Liver (tissue), 9 donors: ENCODE measurements around the gene CDC42. TPM values are rescaled to one million over a fixed set of nuclear protein-coding genes. Genes with fewer than 3 reads are reported as not detected.
"Not testable (repeated sequence)": the region's sequence is repeated elsewhere in the genome, so short reads cannot be mapped to it uniquely, and the experiment has no call there.

Experiments used
- DNase-seq: peaks from one replicate; pipeline ENCODE4 v3.0.0-alpha.2; 2017; ENCODE audit warnings: low spot score
- H3K27ac ChIP-seq, 2 donors: one replicate each; pipeline ENCODE4 v1.7.0; 2013; ENCODE audit warnings: inconsistent platforms in 2 of 2, low read length in 2 of 2, control low read depth in 1 of 2, low read depth in 1 of 2, mild to moderate bottlenecking in 1 of 2
- H3K27me3 ChIP-seq, 4 donors: one replicate each; pipeline versions ENCODE4 v1.6.1 to v1.7.0; 2013; ENCODE audit warnings: low read length in 3 of 4, inconsistent platforms in 1 of 4, mild to moderate bottlenecking in 1 of 4, moderate library complexity in 1 of 4; ENCODE audit not compliant: control insufficient read depth in 4 of 4, insufficient read depth in 4 of 4
- H3K36me3 ChIP-seq, 4 donors: one replicate each; pipeline versions ENCODE4 v1.6.1 to v1.7.0; 2013; ENCODE audit warnings: low read length in 3 of 4, mild to moderate bottlenecking in 3 of 4, low read depth in 1 of 4, moderate library complexity in 1 of 4; ENCODE audit not compliant: control insufficient read depth in 4 of 4, insufficient read depth in 3 of 4
- H3K4me1 ChIP-seq, 4 donors: one replicate each; pipeline versions ENCODE4 v1.6.1 to v1.7.0; 2013; ENCODE audit warnings: low read length in 3 of 4, mild to moderate bottlenecking in 3 of 4, moderate library complexity in 1 of 4; ENCODE audit not compliant: control insufficient read depth in 4 of 4, insufficient read depth in 4 of 4
- H3K4me3 ChIP-seq, 3 donors: one replicate each; pipeline versions ENCODE4 v1.6.1 to v1.7.0; 2013; ENCODE audit warnings: low read length in 3 of 3, control low read depth in 1 of 3, low read depth in 1 of 3, mild to moderate bottlenecking in 1 of 3
- H3K9ac ChIP-seq, 2 donors: one replicate each; pipeline ENCODE4 v1.7.0; 2013; ENCODE audit warnings: low read length in 2 of 2, mild to moderate bottlenecking in 2 of 2, moderate library complexity in 2 of 2, control low read depth in 1 of 2, low read depth in 1 of 2
- H3K9me3 ChIP-seq, 4 donors: one replicate each; pipeline versions ENCODE4 v1.6.1 to v1.7.0; 2013; ENCODE audit warnings: low read length in 3 of 4; ENCODE audit not compliant: control insufficient read depth in 4 of 4
- CTCF ChIP-seq: fragments of 150-350 bp; IDR thresholded peaks from 2 replicates; pipeline ENCODE4 v1.5.1; 2017; ENCODE audit warnings: improper control_type of control experiment, low read depth, low read length; ENCODE audit not compliant: missing input control
- EGR1 ChIP-seq, 2 donors: IDR thresholded peaks; 2 replicates each; pipeline ENCODE4 v1.6.1; 2016 to 2018; ENCODE audit warnings: antibody characterized with exemption in 2 of 2, low read depth in 2 of 2
- FOXA1 ChIP-seq: IDR thresholded peaks from 2 replicates; pipeline ENCODE4 v1.6.1; 2016; ENCODE audit warnings: antibody characterized with exemption
- FOXA2 ChIP-seq: IDR thresholded peaks from 2 replicates; pipeline ENCODE4 v1.6.1; 2016; ENCODE audit warnings: antibody characterized with exemption
- GABPA ChIP-seq, 2 donors: IDR thresholded peaks in 1 of 2; conservative IDR thresholded peaks in 1 of 2; 2 replicates each; pipeline ENCODE4 v1.6.1; 2016; ENCODE audit warnings: antibody characterized with exemption in 2 of 2, mild to moderate bottlenecking in 1 of 2, moderate library complexity in 1 of 2
- HNF4A ChIP-seq, 2 donors: conservative IDR thresholded peaks; 2 replicates each; pipeline ENCODE4 v1.6.1; 2016; ENCODE audit warnings: antibody characterized with exemption in 2 of 2, mild to moderate bottlenecking in 2 of 2
- HNF4G ChIP-seq: IDR thresholded peaks from 2 replicates; pipeline ENCODE4 v1.6.1; 2016; ENCODE audit warnings: antibody characterized with exemption
- JUND ChIP-seq, 2 donors: IDR thresholded peaks; 2 replicates each; pipeline ENCODE4 v1.6.1; 2016; ENCODE audit warnings: antibody characterized with exemption in 2 of 2
- MAX ChIP-seq: IDR thresholded peaks from 2 replicates; pipeline ENCODE4 v1.6.1; 2016; ENCODE audit warnings: antibody characterized with exemption
- NR2F2 ChIP-seq: IDR thresholded peaks from 2 replicates; pipeline ENCODE4 v1.6.1; 2016; ENCODE audit warnings: antibody characterized with exemption
- RAD21 ChIP-seq, 2 donors: IDR thresholded peaks; 2 replicates each; pipeline ENCODE4 v1.6.1; 2016; ENCODE audit warnings: antibody characterized with exemption in 2 of 2, mild to moderate bottlenecking in 2 of 2
- RXRA ChIP-seq, 2 donors: IDR thresholded peaks; 2 replicates each; pipeline ENCODE4 v1.6.1; 2017 to 2018; ENCODE audit warnings: antibody characterized with exemption in 2 of 2, mild to moderate bottlenecking in 1 of 2
- SP1 ChIP-seq: IDR thresholded peaks from 2 replicates; pipeline ENCODE4 v1.6.1; 2018; ENCODE audit warnings: antibody characterized with exemption, mild to moderate bottlenecking
- TAF1 ChIP-seq: conservative IDR thresholded peaks from 2 replicates; pipeline ENCODE4 v1.6.1; 2016; ENCODE audit warnings: antibody characterized with exemption, mild to moderate bottlenecking
- YY1 ChIP-seq: IDR thresholded peaks from 2 replicates; pipeline ENCODE4 v1.6.1; 2016; ENCODE audit warnings: antibody characterized with exemption, mild to moderate bottlenecking
- WGBS: extraction: QIAGEN DNeasy Blood & Tissue Kit; methylation state at CpG from one replicate; pipeline ENCODE4 v1.1.7; 2013; 5-methylcytosine and 5-hydroxymethylcytosine counted together
- polyA plus RNA-seq, 2 donors: library from polyadenylated mRNA; stranded (reverse) in 1 of 2; unstranded in 1 of 2; fragments of 200-250 nt in 1 of 2; fragments of >200 nt in 1 of 2; fragmentation: Nextera tagmentation in 1 of 2; extraction: Ambion mirVana in 1 of 2; gene quantifications; one replicate each; pipeline versions ENCODE4 v1.2.1 to v1.2.3, GENCODE V29; 2013 to 2015
- total RNA-seq, 2 donors: library from RNA; depleted of rRNA; stranded (reverse); fragments of >200 nt; gene quantifications; one replicate each; pipeline ENCODE4 v1.2.3, GENCODE V29; 2014
- TF ChIP-seq, protein P1 (sequence below): IDR thresholded peaks from 2 replicates; pipeline ENCODE4 v1.6.1; 2016; ENCODE audit warnings: antibody characterized with exemption
- TF ChIP-seq, protein P2 (sequence below): IDR thresholded peaks from 2 replicates; pipeline ENCODE4 v1.6.1; 2016; ENCODE audit warnings: antibody characterized with exemption
- TF ChIP-seq, protein P3 (sequence below): IDR thresholded peaks from 2 replicates; pipeline ENCODE4 v1.6.1; 2016; ENCODE audit warnings: antibody characterized with exemption, mild to moderate bottlenecking
- donor health status: healthy.
- donor health status: healthy.
- donor health status: healthy.
- donor health status: healthy.
- donor health status: healthy.

Gene CDC42
- total RNA-seq (100 to 1,000 TPM in 1 of 2 donors, 10 to 100 TPM in 1; 68.4 to 140 TPM), polyA plus RNA-seq (10 to 100 TPM; 40.3 to 69.6 TPM)

DNA sequence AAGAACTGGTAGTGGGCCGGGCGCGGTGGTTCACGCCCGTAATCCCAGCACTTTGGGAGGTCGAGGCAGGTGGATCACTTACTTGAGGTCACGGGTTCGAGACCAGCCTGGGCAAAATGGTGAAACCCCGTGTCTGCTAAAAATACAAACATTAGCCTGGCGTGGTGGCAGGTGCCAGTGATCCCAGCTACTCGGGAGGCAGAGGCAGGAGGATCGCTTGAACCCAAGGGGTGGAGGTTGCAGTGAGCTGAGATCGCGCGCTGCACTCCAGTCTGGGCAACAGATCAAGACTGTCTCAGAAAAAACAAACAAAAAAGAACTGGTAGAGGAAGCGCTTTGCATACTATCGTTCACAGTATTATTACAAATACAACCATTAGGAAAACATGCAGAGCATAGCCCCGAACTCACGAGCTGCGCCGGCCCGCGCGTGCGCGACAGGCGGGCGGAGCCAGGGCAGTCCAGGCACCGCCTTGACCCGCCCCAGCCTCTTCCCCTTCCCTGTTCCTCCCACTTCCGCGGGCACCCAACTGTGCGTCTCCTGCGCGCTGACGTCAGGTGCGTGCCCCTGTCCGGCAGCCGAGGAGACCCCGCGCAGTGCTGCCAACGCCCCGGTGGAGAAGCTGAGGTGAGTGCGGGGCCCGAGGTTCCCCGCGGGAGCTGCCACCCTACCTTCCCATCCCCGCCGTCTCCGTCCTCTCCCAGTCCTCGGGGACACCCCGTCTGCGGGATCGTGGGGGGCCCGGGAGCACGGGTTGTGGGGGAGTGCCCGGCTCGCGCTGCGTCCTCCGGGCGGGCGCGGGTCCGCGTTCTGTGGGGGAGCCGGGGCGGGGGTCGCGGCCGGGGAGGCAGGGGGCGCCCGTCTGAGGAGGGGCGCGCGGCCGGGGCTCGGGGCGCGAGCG, at the start of gene CDC42:
TSS of gene CDC42 (plus strand) at position 595 of the 902 bp plus-strand sequence. CDS start 25,770 bp downstream, outside the sequence.
- DNase-seq: peak; percentile 98
- H3K9ac ChIP-seq: peak within 1 kb of the TSS; percentile 61 to 64
- peaks cover 8 to 31% (median 22%) of the 10 kb centered on the region in 4 donors for H3K4me1 ChIP-seq
- H3K4me3 ChIP-seq: peak within 1 kb of the TSS; percentile 76 to 100 (median 86)
- no peaks in the 10 kb centered on the region for H3K27me3 ChIP-seq
- no peaks in the 10 kb centered on the region for H3K9me3 ChIP-seq
- TF ChIP-seq MAX (no peak), SP1 (peak; percentile 75), FOXA2 (no peak), TAF1 (no peak), HNF4G (no peak), FOXA1 (no peak), GABPA (IDR thresholded peaks at IDR 0.05 in 1 of 2, conservative IDR thresholded peaks at IDR 0.05 in 1 of 2) (peak; percentile 12 to 84), RAD21 (IDR thresholded peaks at IDR 0.05) (no peak), HNF4A (conservative IDR thresholded peaks at IDR 0.05) (peak in 1 of 2 donors; percentile 11), EGR1 (IDR thresholded peaks at IDR 0.05; ENCODE audit: low read depth in 2 of 2) (peak in 1 of 2 donors; percentile 41), RXRA (IDR thresholded peaks at IDR 0.05) (peak; percentile 22 to 28), NR2F2 (no peak), YY1 (peak; percentile 59), JUND (IDR thresholded peaks at IDR 0.05) (peak in 1 of 2 donors; percentile 59), CTCF (no peak)
- TF ChIP-seq, protein P1, sequence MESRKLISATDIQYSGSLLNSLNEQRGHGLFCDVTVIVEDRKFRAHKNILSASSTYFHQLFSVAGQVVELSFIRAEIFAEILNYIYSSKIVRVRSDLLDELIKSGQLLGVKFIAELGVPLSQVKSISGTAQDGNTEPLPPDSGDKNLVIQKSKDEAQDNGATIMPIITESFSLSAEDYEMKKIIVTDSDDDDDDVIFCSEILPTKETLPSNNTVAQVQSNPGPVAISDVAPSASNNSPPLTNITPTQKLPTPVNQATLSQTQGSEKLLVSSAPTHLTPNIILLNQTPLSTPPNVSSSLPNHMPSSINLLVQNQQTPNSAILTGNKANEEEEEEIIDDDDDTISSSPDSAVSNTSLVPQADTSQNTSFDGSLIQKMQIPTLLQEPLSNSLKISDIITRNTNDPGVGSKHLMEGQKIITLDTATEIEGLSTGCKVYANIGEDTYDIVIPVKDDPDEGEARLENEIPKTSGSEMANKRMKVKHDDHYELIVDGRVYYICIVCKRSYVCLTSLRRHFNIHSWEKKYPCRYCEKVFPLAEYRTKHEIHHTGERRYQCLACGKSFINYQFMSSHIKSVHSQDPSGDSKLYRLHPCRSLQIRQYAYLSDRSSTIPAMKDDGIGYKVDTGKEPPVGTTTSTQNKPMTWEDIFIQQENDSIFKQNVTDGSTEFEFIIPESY: no peak
- TF ChIP-seq, protein P2, sequence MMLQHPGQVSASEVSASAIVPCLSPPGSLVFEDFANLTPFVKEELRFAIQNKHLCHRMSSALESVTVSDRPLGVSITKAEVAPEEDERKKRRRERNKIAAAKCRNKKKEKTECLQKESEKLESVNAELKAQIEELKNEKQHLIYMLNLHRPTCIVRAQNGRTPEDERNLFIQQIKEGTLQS: no peak
- TF ChIP-seq, protein P3, sequence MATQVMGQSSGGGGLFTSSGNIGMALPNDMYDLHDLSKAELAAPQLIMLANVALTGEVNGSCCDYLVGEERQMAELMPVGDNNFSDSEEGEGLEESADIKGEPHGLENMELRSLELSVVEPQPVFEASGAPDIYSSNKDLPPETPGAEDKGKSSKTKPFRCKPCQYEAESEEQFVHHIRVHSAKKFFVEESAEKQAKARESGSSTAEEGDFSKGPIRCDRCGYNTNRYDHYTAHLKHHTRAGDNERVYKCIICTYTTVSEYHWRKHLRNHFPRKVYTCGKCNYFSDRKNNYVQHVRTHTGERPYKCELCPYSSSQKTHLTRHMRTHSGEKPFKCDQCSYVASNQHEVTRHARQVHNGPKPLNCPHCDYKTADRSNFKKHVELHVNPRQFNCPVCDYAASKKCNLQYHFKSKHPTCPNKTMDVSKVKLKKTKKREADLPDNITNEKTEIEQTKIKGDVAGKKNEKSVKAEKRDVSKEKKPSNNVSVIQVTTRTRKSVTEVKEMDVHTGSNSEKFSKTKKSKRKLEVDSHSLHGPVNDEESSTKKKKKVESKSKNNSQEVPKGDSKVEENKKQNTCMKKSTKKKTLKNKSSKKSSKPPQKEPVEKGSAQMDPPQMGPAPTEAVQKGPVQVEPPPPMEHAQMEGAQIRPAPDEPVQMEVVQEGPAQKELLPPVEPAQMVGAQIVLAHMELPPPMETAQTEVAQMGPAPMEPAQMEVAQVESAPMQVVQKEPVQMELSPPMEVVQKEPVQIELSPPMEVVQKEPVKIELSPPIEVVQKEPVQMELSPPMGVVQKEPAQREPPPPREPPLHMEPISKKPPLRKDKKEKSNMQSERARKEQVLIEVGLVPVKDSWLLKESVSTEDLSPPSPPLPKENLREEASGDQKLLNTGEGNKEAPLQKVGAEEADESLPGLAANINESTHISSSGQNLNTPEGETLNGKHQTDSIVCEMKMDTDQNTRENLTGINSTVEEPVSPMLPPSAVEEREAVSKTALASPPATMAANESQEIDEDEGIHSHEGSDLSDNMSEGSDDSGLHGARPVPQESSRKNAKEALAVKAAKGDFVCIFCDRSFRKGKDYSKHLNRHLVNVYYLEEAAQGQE: peak; percentile 50
- H3K36me3 ChIP-seq: peaks cover 0 to 2% (median 0%) of the 10 kb centered on the region in 4 donors
- peak within 1 kb of the TSS; percentile 80 to 99 for H3K27ac ChIP-seq
- WGBS: 16% methylated on average over 81 of the region's 81 CpGs

GRCh38 chr1:22002875-22003274, 49.6 kb upstream of the CDC42 start:
- not testable (repeated sequence) for H3K27me3 ChIP-seq, H3K36me3 ChIP-seq, H3K9me3 ChIP-seq, DNase-seq, H3K27ac ChIP-seq, H3K4me3 ChIP-seq, H3K4me1 ChIP-seq, H3K9ac ChIP-seq
- 88% methylated on average over 8 of the region's 8 CpGs for WGBS

DNA sequence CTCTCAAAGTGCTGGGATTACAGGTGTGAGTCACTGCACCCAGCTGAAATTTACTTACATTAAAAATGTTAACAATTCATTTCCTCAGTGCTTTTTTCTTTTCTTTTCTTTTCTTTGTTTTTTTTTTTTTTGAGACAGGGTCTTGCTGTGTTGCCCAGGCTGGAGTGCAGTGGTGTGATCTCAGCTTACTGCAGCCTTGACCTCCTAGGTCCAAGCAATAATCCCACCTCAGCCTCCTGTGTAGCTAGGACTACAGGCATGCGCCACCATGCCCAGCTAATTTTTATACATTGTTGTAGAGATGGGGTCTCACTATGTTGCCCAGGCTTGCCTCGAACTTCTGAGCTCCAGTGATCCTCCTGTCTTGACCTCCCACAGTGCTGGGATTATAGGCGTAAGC, 48.5 kb upstream of the CDC42 start:
- WGBS: 82% methylated on average over 3 of the region's 3 CpGs
- H3K9me3 ChIP-seq, H3K36me3 ChIP-seq, H3K27me3 ChIP-seq, DNase-seq, H3K27ac ChIP-seq, H3K4me3 ChIP-seq, H3K9ac ChIP-seq, H3K4me1 ChIP-seq: not testable (repeated sequence)
